HG02885 (cell line): ENCODE measurements around the gene DCXR.
A peak's percentile ranks its signal among the peaks of the same experiment; 100 is the strongest.

Experiments used
- ATAC-seq: cut with Tn5 transposase; IDR thresholded peaks from one replicate; pipeline ENCODE4 v1.9.1; 2021; ENCODE audit warnings: mild to moderate bottlenecking; ENCODE audit not compliant: unreplicated experiment, poor library complexity

DCXR gene

GRCh38 chr17:82028246-82028645 is 9.3 kb downstream of the DCXR start:
- no peak for ATAC-seq

- no peak for ATAC-seq
Observed at GRCh38 chr17:82025401-82026107, 11.9 kb downstream of the DCXR start.

GRCh38 chr17:82024859-82025258 is 12.6 kb downstream of the DCXR start:
- no peak for ATAC-seq

- no peak for ATAC-seq
Observed at GRCh38 chr17:82023447-82024241, 13.9 kb downstream of the DCXR start.

- peak; percentile 85 for ATAC-seq
Observed at GRCh38 chr17:82022981-82023446, 14.5 kb downstream of the DCXR start, which contains the start of gene LRRC45. Gene LRRC45, plus strand, starts transcription at chr17:82023305. Its CDS starts 339 bp downstream, at chr17:82023644.

- ATAC-seq, result no peak
Observed at GRCh38 chr17:82022310-82022980, 15.1 kb downstream of the DCXR start, which contains the start of gene CENPX. Gene CENPX, minus strand, starts transcription at chr17:82022878. Its CDS starts 17 bp downstream, at chr17:82022861.

- no peak for ATAC-seq
Observed at GRCh38 chr17:82021900-82022309, 15.6 kb downstream of the DCXR start.

GRCh38 chr17:82021107-82021899 is 16.2 kb downstream of the DCXR start:
- no peak for ATAC-seq

- ATAC-seq, result no peak
Observed at GRCh38 chr17:82020572-82021106, 16.9 kb downstream of the DCXR start.

GRCh38 chr17:82019690-82020571 is 17.6 kb downstream of the DCXR start:
- no peak for ATAC-seq

GRCh38 chr17:82018989-82019689 is 18.4 kb downstream of the DCXR start:
- no peak for ATAC-seq

- ATAC-seq, result no peak
Observed at GRCh38 chr17:82018152-82018988, 19.1 kb downstream of the DCXR start.

GRCh38 chr17:82017612-82018151 is 19.8 kb downstream of the DCXR start:
- ATAC-seq, result no peak

- ATAC-seq, result no peak
Observed at GRCh38 chr17:82016875-82017459, 20.5 kb downstream of the DCXR start.

GRCh38 chr17:82016061-82016874 is 21.2 kb downstream of the DCXR start:
- ATAC-seq, result no peak
